Neural progenitor cell (in vitro differentiated cells): Measurements from ENCODE around the gene TOMM40. TPM values are rescaled to one million over a fixed set of nuclear protein-coding genes. Genes with fewer than 3 reads are reported as not detected.
"Not testable (repeated sequence)": the region's sequence is repeated elsewhere in the genome, so short reads cannot be mapped to it uniquely, and the experiment has no call there.

Experiments used
- DNase-seq: peaks from one replicate; pipeline ENCODE4 v3.0.0-alpha.2; 2016; ENCODE audit warnings: low spot score
- H2AFZ ChIP-seq: fragments of 200-600 bp; sonication (generic); replicated peaks from 2 replicates; pipeline ENCODE4 v1.6.1; 2016; ENCODE audit warnings: antibody characterized with exemption
- H3F3A ChIP-seq: fragments of 200-600 bp; sonication (generic); 2 replicates; pipeline ENCODE4 v1.6.1; 2016; ENCODE audit warnings: antibody characterized with exemption, low read depth
- H3K27ac ChIP-seq: fragments of 200-600 bp; sonication (generic); 2 replicates; pipeline ENCODE4 v1.5.1; 2016; ENCODE audit warnings: mild to moderate bottlenecking
- H3K27me3 ChIP-seq: fragments of 200-600 bp; sonication (generic); 2 replicates; pipeline ENCODE4 v1.6.1; 2016; ENCODE audit warnings: mild to moderate bottlenecking, moderate library complexity
- H3K36me3 ChIP-seq: fragments of 200-600 bp; sonication (generic); 2 replicates; pipeline ENCODE4 v1.5.1; 2016
- H3K4me1 ChIP-seq: fragments of 200-600 bp; sonication (generic); 2 replicates; pipeline ENCODE4 v1.6.1; 2016; ENCODE audit warnings: mixed run types
- H3K4me2 ChIP-seq: fragments of 200-600 bp; sonication (generic); 2 replicates; pipeline ENCODE4 v1.6.1; 2016
- H3K4me3 ChIP-seq: fragments of 200-600 bp; sonication (generic); 2 replicates; pipeline ENCODE4 v1.5.1; 2016
- H3K79me2 ChIP-seq: fragments of 200-600 bp; sonication (generic); 2 replicates; pipeline ENCODE4 v1.6.1; 2016; ENCODE audit warnings: low read depth
- H3K9ac ChIP-seq: fragments of 200-600 bp; sonication (generic); 2 replicates; pipeline ENCODE4 v1.6.1; 2016
- H3K9me3 ChIP-seq: fragments of 200-600 bp; sonication (generic); 2 replicates; pipeline ENCODE4 v1.5.1; 2016; ENCODE audit warnings: low read depth
- H4K20me1 ChIP-seq: fragments of 200-600 bp; sonication (generic); 2 replicates; pipeline ENCODE4 v1.6.1; 2016; ENCODE audit warnings: low read depth
- H3K27ac Mint-ChIP-seq: 3 replicates; pipeline ENCODE4 v1.8.0; 2021; ENCODE audit warnings: mixed read lengths
- H3K27me3 Mint-ChIP-seq: 2 replicates; pipeline ENCODE4 v1.8.0; 2022; ENCODE audit warnings: low read depth, mild to moderate bottlenecking, inconsistent platforms, moderate library complexity, mixed read lengths; ENCODE audit not compliant: insufficient read depth
- H3K36me3 Mint-ChIP-seq: 3 replicates; pipeline ENCODE4 v1.8.0; 2021; ENCODE audit warnings: mixed read lengths
- H3K4me1 Mint-ChIP-seq: 3 replicates; pipeline ENCODE4 v1.8.0; 2021; ENCODE audit warnings: mixed read lengths
- H3K4me3 Mint-ChIP-seq: 3 replicates; pipeline ENCODE4 v1.8.0; 2021; ENCODE audit warnings: mild to moderate bottlenecking, moderate library complexity, mixed read lengths
- H3K9me3 Mint-ChIP-seq: 3 replicates; pipeline ENCODE4 v1.8.0; 2020; ENCODE audit warnings: mixed read lengths
- EZH2 ChIP-seq: fragments of 200-600 bp; sonication (generic); IDR thresholded peaks from 2 replicates; pipeline ENCODE4 v1.6.1; 2017; ENCODE audit warnings: antibody characterized with exemption, mild to moderate bottlenecking, moderate library complexity
- EZH2phosphoT487 ChIP-seq: fragments of 200-600 bp; sonication (generic); IDR thresholded peaks from 2 replicates; pipeline ENCODE4 v1.6.1; 2017; ENCODE audit warnings: antibody characterized with exemption
- total RNA-seq: library from RNA; depleted of rRNA; stranded (reverse); fragments of >200 nt; gene quantifications from 2 replicates; pipeline ENCODE4 v1.2.3, GENCODE V29; 2015; ENCODE audit warnings: low replicate concordance
- TF ChIP-seq, protein P1 (sequence below): fragments of 200-600 bp; sonication (generic); IDR thresholded peaks from 2 replicates; pipeline ENCODE4 v1.5.1; 2017; ENCODE audit warnings: antibody characterized with exemption, mild to moderate bottlenecking

The TOMM40 gene
- total RNA-seq, 1 donor from 2014 or later, result 30.1 TPM

DNA sequence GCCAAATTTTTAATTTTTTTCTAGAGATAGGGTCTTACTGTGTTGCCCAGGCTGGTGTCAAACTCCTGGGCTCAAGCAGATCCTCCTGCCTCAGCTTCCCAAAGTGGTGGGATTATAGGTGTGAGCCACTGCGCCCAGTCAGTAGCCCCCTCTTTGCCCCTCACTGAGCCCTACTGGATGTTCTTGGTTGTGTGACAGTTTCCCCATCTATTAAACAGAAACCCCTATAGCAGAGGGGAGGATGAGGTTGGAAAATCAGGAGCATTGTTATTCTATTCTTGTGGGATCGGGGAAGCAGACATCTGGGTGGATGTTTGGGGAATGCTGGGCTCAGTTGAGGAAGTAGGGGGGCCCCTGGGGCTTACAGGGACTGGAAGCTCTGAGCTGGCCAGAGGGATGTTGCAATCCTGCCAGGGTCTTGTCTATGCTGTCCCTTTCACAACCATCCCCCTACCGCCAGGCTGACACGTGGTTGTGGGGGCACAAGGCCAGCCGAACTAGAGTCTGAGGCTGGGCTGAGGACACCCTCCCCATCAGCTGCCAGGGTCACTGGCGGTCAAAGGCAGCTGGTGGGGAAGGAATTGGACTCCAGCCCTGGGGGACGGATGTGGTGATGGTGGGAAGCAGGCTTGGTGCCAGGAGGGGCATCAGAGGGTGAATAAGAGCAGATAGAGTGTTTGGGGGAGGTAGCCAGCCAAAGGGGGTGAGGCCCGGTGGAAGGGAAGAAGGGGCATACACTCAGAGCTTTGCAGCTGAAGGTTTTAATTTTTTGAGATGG is 34.2 kb downstream of the TOMM40 start:
- Mint-ChIP-seq H3K27me3 (peaks cover 10% of the 10 kb centered on the region), H3K4me1 (peaks cover 11% of the 10 kb centered on the region), H3K4me3 (no peak overlapping the region), H3K27ac (peak overlapping the region; percentile 89), H3K9me3 (no peaks in the 10 kb centered on the region), H3K36me3 (no peaks in the 10 kb centered on the region)
- no peak overlapping the region for H3K4me2 ChIP-seq
- no peaks in the 10 kb centered on the region for H3K36me3 ChIP-seq
- H3F3A ChIP-seq, result no peaks in the 10 kb centered on the region
- no peak overlapping the region for H2AFZ ChIP-seq
- no peak for DNase-seq
- H3K4me3 ChIP-seq, result no peak overlapping the region
- no peak overlapping the region for H3K27ac ChIP-seq
- no peaks in the 10 kb centered on the region for H3K4me1 ChIP-seq
- TF ChIP-seq EZH2phosphoT487, result no peak
- TF ChIP-seq EZH2, result no peak
- TF ChIP-seq, protein P1, sequence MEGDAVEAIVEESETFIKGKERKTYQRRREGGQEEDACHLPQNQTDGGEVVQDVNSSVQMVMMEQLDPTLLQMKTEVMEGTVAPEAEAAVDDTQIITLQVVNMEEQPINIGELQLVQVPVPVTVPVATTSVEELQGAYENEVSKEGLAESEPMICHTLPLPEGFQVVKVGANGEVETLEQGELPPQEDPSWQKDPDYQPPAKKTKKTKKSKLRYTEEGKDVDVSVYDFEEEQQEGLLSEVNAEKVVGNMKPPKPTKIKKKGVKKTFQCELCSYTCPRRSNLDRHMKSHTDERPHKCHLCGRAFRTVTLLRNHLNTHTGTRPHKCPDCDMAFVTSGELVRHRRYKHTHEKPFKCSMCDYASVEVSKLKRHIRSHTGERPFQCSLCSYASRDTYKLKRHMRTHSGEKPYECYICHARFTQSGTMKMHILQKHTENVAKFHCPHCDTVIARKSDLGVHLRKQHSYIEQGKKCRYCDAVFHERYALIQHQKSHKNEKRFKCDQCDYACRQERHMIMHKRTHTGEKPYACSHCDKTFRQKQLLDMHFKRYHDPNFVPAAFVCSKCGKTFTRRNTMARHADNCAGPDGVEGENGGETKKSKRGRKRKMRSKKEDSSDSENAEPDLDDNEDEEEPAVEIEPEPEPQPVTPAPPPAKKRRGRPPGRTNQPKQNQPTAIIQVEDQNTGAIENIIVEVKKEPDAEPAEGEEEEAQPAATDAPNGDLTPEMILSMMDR, result no peak
- H3K9ac ChIP-seq, result no peak overlapping the region
- no peaks in the 10 kb centered on the region for H3K27me3 ChIP-seq
- no peaks in the 10 kb centered on the region for H3K9me3 ChIP-seq
- H4K20me1 ChIP-seq, result no peaks in the 10 kb centered on the region
- H3K79me2 ChIP-seq, result no peaks in the 10 kb centered on the region

DNA sequence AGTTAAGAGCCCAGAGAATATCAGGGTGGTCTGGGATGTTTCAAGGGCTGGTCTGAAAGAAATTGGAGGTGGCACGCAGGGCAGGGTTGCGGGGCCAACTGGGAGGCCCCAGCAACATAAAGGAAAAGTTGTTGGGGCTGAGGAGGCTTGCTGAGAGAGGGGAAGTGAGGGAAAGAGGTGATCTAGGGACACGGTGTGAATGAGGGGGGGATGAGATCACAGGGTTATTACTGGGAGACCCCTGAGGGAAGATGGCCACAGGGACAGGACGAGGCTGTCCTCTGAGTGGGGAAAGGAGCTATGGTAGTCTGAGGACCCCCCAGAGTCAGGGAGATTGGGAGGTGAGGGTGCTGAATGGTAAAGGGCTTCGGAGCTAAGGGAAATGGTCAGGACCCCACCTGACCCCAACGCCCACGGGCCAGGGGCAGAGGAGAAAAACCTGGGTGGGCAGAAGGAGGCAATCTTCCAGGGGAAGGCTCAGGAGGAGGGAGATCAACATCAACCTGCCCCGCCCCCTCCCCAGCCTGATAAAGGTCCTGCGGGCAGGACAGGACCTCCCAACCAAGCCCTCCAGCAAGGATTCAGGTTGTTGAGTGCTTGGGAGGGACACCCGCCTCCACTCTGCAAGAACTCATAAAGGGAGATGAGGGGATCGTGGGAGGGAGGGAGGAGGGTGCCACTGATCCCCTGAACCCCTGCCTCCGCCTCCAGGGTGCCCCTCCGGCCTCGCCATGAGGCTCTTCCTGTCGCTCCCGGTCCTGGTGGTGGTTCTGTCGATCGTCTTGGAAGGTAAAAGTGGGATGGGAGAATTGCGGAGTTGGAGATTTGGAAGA is 35.4 kb downstream of the TOMM40 start:
- H3K36me3 ChIP-seq, H3K27ac Mint-ChIP-seq, H3F3A ChIP-seq, H3K36me3 Mint-ChIP-seq, H3K4me1 ChIP-seq, H3K27me3 ChIP-seq, H3K79me2 ChIP-seq, H3K4me3 ChIP-seq, H3K27ac ChIP-seq, H3K9ac ChIP-seq, H3K9me3 ChIP-seq, DNase-seq, H4K20me1 ChIP-seq, H3K9me3 Mint-ChIP-seq: not testable (repeated sequence)
- peak overlapping the region; percentile 43 for H3K4me2 ChIP-seq
- peak overlapping the region; percentile 35 for H3K4me3 Mint-ChIP-seq
- H3K27me3 Mint-ChIP-seq, result peaks cover 13% of the 10 kb centered on the region
- H3K4me1 Mint-ChIP-seq, result peaks cover 11% of the 10 kb centered on the region
- peak overlapping the region; percentile 93 for H2AFZ ChIP-seq

DNA sequence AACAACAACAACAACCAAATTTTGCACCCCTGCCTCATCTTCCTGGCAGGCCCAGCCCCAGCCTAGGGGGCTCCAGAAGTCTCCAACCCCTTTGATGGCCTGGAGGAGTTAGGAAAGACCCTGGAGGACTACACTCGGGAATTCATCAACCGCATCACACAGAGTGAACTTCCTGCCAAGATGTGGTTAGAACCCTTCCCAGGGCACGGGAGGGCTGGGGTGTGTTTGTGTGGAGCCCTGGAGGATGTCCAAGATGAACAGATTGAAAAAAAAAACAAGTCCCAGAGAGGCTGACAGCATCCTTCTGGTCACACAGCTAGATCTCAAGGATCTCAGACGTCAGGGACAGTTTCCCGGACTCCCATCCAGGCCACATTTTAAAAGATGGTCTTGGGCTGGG is 36.7 kb downstream of the TOMM40 start:
- H3K9me3 Mint-ChIP-seq, result no peaks in the 10 kb centered on the region
- no peaks in the 10 kb centered on the region for H4K20me1 ChIP-seq
- no peak overlapping the region for H3K4me3 Mint-ChIP-seq
- no peak overlapping the region for H3K9ac ChIP-seq
- no peaks in the 10 kb centered on the region for H3K27me3 ChIP-seq
- no peak overlapping the region for H3K4me2 ChIP-seq
- H3K4me1 Mint-ChIP-seq, result peaks cover 11% of the 10 kb centered on the region
- no peaks in the 10 kb centered on the region for H3K79me2 ChIP-seq
- TF ChIP-seq EZH2phosphoT487 (no peak), EZH2 (no peak)
- TF ChIP-seq, protein P1, result no peak
- H3K27ac ChIP-seq, result no peak overlapping the region
- no peak for DNase-seq
- no peaks in the 10 kb centered on the region for H3K36me3 ChIP-seq
- no peak overlapping the region for H3K27ac Mint-ChIP-seq
- no peak overlapping the region for H2AFZ ChIP-seq
- no peaks in the 10 kb centered on the region for H3K4me1 ChIP-seq
- no peak overlapping the region for H3K4me3 ChIP-seq
- no peaks in the 10 kb centered on the region for H3K9me3 ChIP-seq
- no peaks in the 10 kb centered on the region for H3F3A ChIP-seq
- no peaks in the 10 kb centered on the region for H3K36me3 Mint-ChIP-seq
- peaks cover 12% of the 10 kb centered on the region for H3K27me3 Mint-ChIP-seq

DNA sequence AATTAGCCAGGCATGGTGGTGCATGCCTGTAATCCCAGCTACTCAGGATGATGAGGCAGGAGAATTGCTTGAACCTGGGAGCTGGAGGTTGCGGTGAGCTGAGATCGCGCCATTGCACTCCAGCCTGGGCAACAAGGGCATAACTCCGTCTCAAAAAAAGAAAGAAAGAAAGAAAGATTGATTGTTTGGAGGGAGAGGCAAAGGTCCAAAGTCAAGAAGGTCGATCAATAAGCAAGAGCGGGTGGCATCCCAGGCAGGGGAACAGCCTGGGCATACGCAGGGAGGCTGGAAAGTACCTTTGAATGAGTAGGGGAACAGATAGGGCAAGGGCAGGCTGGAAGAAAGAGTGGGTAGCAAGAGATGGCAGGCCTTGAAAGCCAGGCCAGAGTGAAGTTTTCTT is 39.0 kb downstream of the TOMM40 start:
- Histone ChIP-seq H3K4me1 (no peaks in the 10 kb centered on the region), H3K36me3 (no peaks in the 10 kb centered on the region), H3K79me2 (no peaks in the 10 kb centered on the region), H4K20me1 (no peaks in the 10 kb centered on the region), H3F3A (no peaks in the 10 kb centered on the region), H3K4me3 (no peak overlapping the region), H3K9me3 (no peaks in the 10 kb centered on the region), H3K27me3 (no peaks in the 10 kb centered on the region), H3K4me2 (no peak overlapping the region), H2AFZ (no peak overlapping the region), H3K27ac (no peak overlapping the region), H3K9ac (no peak overlapping the region)
- no peak for DNase-seq
- Mint-ChIP-seq H3K4me3 (no peak overlapping the region), H3K27ac (no peak overlapping the region), H3K36me3 (no peaks in the 10 kb centered on the region), H3K27me3 (peaks cover 15% of the 10 kb centered on the region), H3K9me3 (no peaks in the 10 kb centered on the region), H3K4me1 (peaks cover 11% of the 10 kb centered on the region)
- TF ChIP-seq, protein P1, result no peak
- TF ChIP-seq EZH2phosphoT487, result no peak
- no peak for TF ChIP-seq EZH2
